CD14-positive monocyte (primary cell): ENCODE data around the gene FMO3. TPM values are rescaled to one million over a fixed set of nuclear protein-coding genes. Genes with fewer than 3 reads are reported as not detected.

Experiments used
- DNase-seq, 3 donors: peaks; one replicate each; pipeline ENCODE4 v3.0.0-alpha.2; 2011 to 2022
- H2AFZ ChIP-seq: 2 replicates; pipeline ENCODE4 v1.6.0; 2012; ENCODE audit warnings: mild to moderate bottlenecking, low read depth, low read length, inconsistent platforms; ENCODE audit not compliant: insufficient read depth, poor library complexity, severe bottlenecking
- H3K27ac ChIP-seq, 2 donors: 1 replicate in 1 of 2; 2 replicates in 1 of 2; pipeline ENCODE4 v1.5.1; 2012 to 2013; ENCODE audit warnings: low read length in 2 of 2, control low read depth in 1 of 2, inconsistent platforms in 1 of 2, low read depth in 1 of 2, mild to moderate bottlenecking in 1 of 2
- H3K27me3 ChIP-seq, 2 donors: one replicate each; pipeline versions ENCODE4 v1.6.0 to v1.6.1; 2011 to 2013; ENCODE audit warnings: low read length in 2 of 2; ENCODE audit not compliant: control insufficient read depth in 2 of 2, insufficient read depth in 2 of 2
- H3K36me3 ChIP-seq, 2 donors: replicated peaks in 1 of 2; 1 replicate in 1 of 2; 2 replicates in 1 of 2; pipeline versions ENCODE4 v1.5.1 to v1.6.1; 2012 to 2013; ENCODE audit warnings: low read length in 2 of 2, control low read depth in 1 of 2, inconsistent platforms in 1 of 2, mild to moderate bottlenecking in 1 of 2; ENCODE audit not compliant: insufficient read depth in 2 of 2, control insufficient read depth in 1 of 2
- H3K4me1 ChIP-seq, 2 donors: 1 replicate in 1 of 2; 2 replicates in 1 of 2; pipeline versions ENCODE4 v1.5.1 to v1.6.1; 2012 to 2013; ENCODE audit warnings: low read length in 2 of 2, control low read depth in 1 of 2, inconsistent platforms in 1 of 2, mild to moderate bottlenecking in 1 of 2, moderate library complexity in 1 of 2; ENCODE audit not compliant: insufficient read depth in 2 of 2, control insufficient read depth in 1 of 2
- H3K4me2 ChIP-seq: replicated peaks from 2 replicates; pipeline ENCODE3; 2012; ENCODE audit warnings: low read length, moderate library complexity, mild to moderate bottlenecking; ENCODE audit not compliant: poor library complexity, severe bottlenecking; ENCODE audit errors: extremely low read depth
- H3K4me3 ChIP-seq, 3 experiments: fragments of 200-600 bp in 1 of 3; sonication (generic) in 1 of 3; replicated peaks in 1 of 3; 1 replicate in 2 of 3; 2 replicates in 1 of 3; pipeline ENCODE4 v1.5.1; 2011 to 2013; ENCODE audit warnings: low read length in 3 of 3, mild to moderate bottlenecking in 3 of 3, control low read depth in 2 of 3, low read depth in 2 of 3, inconsistent platforms in 1 of 3, moderate library complexity in 1 of 3
- H3K79me2 ChIP-seq: 2 replicates; pipeline ENCODE4 v1.6.0; 2012; ENCODE audit warnings: mild to moderate bottlenecking, control low read depth, inconsistent platforms, low read length, moderate library complexity; ENCODE audit not compliant: insufficient read depth
- H3K9ac ChIP-seq: 2 replicates; pipeline ENCODE4 v1.6.0; 2017; ENCODE audit warnings: low read length, mild to moderate bottlenecking; ENCODE audit not compliant: insufficient read depth, poor library complexity, severe bottlenecking
- H3K9me3 ChIP-seq, 2 donors: replicated peaks in 1 of 2; 1 replicate in 1 of 2; 2 replicates in 1 of 2; pipeline versions ENCODE4 v1.5.1 to v1.6.1; 2012 to 2013; ENCODE audit warnings: low read length in 2 of 2, control low read depth in 1 of 2; ENCODE audit not compliant: control insufficient read depth in 1 of 2, insufficient read depth in 1 of 2
- H4K20me1 ChIP-seq: 2 replicates; pipeline ENCODE4 v1.6.0; 2012; ENCODE audit warnings: mild to moderate bottlenecking, low read length, control low read depth, moderate library complexity; ENCODE audit not compliant: insufficient read depth
- H3K27ac Mint-ChIP-seq, 7 donors: one replicate each; pipeline ENCODE4 v1.8.0; 2020; ENCODE audit warnings: mild to moderate bottlenecking in 7 of 7, mixed read lengths in 7 of 7, moderate library complexity in 6 of 7, inconsistent platforms in 2 of 7
- H3K27me3 Mint-ChIP-seq, 3 donors: one replicate each; pipeline ENCODE4 v1.8.0; 2021 to 2022; ENCODE audit warnings: low read depth in 3 of 3, mild to moderate bottlenecking in 3 of 3, mixed read lengths in 3 of 3, moderate library complexity in 3 of 3, inconsistent platforms in 1 of 3
- H3K36me3 Mint-ChIP-seq, 2 donors: one replicate each; pipeline ENCODE4 v1.8.0; 2020; ENCODE audit warnings: mixed read lengths in 2 of 2, inconsistent platforms in 1 of 2, mild to moderate bottlenecking in 1 of 2
- H3K4me1 Mint-ChIP-seq: one replicate; pipeline ENCODE4 v1.8.0; 2020; ENCODE audit warnings: mild to moderate bottlenecking, mixed read lengths
- H3K4me3 Mint-ChIP-seq, 2 donors: one replicate each; pipeline ENCODE4 v1.8.0; 2020; ENCODE audit warnings: mild to moderate bottlenecking in 2 of 2, mixed read lengths in 2 of 2, moderate library complexity in 1 of 2
- H3K9me3 Mint-ChIP-seq, 7 donors: one replicate each; pipeline ENCODE4 v1.8.0; 2020 to 2022; ENCODE audit warnings: mixed read lengths in 7 of 7, mild to moderate bottlenecking in 6 of 7, moderate library complexity in 6 of 7, inconsistent platforms in 2 of 7
- WGBS: methylation state at CpG from one replicate; pipeline ENCODE4 v1.1.5; 2013; ENCODE audit warnings: missing lambda C conversion rate; ENCODE audit not compliant: insufficient coverage; 5-methylcytosine and 5-hydroxymethylcytosine counted together
- intact Hi-C, 2 donors: fragments of 100-400 bp; cut with micrococcal nuclease; formaldehyde crosslinking; loops; one replicate each; pipeline versions ENCODE4 v1.15.0 to v1.15.1; 2023
- polyA plus RNA-seq, 3 donors: library from polyadenylated mRNA; depleted of rRNA in 1 of 3; unstranded in 2 of 3; stranded (reverse) in 1 of 3; fragments of 300-500 nt in 2 of 3; fragments of >200 nt in 1 of 3; fragmentation: Illumina TruSeq in 2 of 3; gene quantifications; 1 replicate in 2 of 3; 2 replicates in 1 of 3; pipeline ENCODE4 v1.2.3, GENCODE V29; 2012 to 2021
- TF ChIP-seq, protein P1 (sequence below): fragments of 200-600 bp; IDR thresholded peaks from one replicate; pipeline ENCODE4 v1.8.0; 2022; ENCODE audit warnings: antibody characterized with exemption, mild to moderate bottlenecking

The FMO3 gene
- polyA plus RNA-seq, 3 donors, result not detected

DNA sequence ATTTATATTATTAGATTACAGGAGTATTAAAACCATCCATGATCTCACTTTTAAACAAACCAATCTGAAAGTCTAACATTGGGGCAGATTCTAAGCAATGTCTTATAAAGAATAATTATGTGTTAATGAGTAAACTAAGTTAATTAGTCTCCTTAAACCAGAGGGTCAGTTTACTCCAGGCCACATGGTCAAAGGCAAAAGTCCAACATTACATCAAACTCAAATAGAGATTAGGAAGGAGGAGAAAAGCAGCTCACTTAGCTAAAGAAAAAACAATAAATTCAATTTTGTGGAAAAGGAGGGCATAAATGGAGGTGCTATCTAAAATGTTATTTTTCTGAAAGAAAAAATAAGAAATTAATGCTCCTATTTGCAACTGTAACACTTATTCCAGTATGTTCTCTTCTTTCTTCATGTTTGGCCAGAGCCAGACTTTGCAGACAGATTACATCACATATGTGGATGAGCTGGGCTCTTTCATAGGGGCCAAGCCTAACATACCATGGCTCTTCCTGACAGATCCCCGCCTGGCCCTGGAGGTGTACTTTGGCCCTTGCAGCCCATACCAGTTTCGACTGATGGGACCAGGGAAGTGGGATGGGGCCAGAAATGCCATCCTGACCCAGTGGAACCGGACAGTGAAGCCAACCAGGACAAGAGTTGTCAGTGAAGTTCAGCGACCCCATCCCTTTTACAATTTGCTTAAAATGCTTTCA, 70.1 kb downstream of the FMO3 start:
- no peaks in the 10 kb centered on the region for H4K20me1 ChIP-seq
- Mint-ChIP-seq H3K27ac (peak overlapping the region in 1 of 7 donors; percentile 8), H3K27me3 (peaks cover 1 to 5% (median 1%) of the 10 kb centered on the region in 3 donors), H3K36me3 (no peaks in the 10 kb centered on the region), H3K4me1 (no peaks in the 10 kb centered on the region), H3K4me3 (no peak overlapping the region), H3K9me3 (peaks cover 0 to 7% (median 3%) of the 10 kb centered on the region in 7 donors)
- no peaks in the 10 kb centered on the region for H3K79me2 ChIP-seq
- H3K36me3 ChIP-seq, result no peaks in the 10 kb centered on the region
- H3K4me1 ChIP-seq, result no peaks in the 10 kb centered on the region
- TF ChIP-seq, protein P1, sequence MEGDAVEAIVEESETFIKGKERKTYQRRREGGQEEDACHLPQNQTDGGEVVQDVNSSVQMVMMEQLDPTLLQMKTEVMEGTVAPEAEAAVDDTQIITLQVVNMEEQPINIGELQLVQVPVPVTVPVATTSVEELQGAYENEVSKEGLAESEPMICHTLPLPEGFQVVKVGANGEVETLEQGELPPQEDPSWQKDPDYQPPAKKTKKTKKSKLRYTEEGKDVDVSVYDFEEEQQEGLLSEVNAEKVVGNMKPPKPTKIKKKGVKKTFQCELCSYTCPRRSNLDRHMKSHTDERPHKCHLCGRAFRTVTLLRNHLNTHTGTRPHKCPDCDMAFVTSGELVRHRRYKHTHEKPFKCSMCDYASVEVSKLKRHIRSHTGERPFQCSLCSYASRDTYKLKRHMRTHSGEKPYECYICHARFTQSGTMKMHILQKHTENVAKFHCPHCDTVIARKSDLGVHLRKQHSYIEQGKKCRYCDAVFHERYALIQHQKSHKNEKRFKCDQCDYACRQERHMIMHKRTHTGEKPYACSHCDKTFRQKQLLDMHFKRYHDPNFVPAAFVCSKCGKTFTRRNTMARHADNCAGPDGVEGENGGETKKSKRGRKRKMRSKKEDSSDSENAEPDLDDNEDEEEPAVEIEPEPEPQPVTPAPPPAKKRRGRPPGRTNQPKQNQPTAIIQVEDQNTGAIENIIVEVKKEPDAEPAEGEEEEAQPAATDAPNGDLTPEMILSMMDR, result no peak
- intact Hi-C loops, result no loop called here
- H3K27me3 ChIP-seq, result no peaks in the 10 kb centered on the region
- WGBS, result 93% methylated on average over 3 of the region's 4 CpGs
- H3K9ac ChIP-seq, result no peak overlapping the region
- no peak overlapping the region for H3K4me3 ChIP-seq
- H3K27ac ChIP-seq, result no peak overlapping the region
- DNase-seq, result no peak
- no peaks in the 10 kb centered on the region for H3K9me3 ChIP-seq
- H3K4me2 ChIP-seq, result no peak overlapping the region
- no peak overlapping the region for H2AFZ ChIP-seq

DNA sequence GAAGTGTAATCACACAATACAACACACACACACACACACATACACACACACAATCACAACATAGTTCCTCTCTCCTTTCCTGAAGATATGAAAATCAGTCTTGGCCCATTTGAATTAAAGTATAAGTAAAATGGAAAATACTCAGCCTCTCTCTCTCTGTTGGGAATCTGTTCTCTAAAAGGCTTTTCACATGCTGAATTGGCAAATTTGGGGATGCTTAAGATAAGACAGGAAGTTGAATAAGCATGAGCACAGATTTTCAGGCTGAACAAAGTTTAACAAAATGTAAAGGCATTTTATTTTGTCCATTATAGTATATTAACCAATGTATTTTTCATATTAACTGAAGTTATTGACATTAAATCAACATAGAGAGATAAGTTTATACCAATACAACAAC, 70.7 kb downstream of the FMO3 start:
- no peak overlapping the region for H2AFZ ChIP-seq
- H3K27ac ChIP-seq, result no peak overlapping the region
- Mint-ChIP-seq H3K36me3 (no peaks in the 10 kb centered on the region), H3K9me3 (peaks cover 0 to 7% (median 3%) of the 10 kb centered on the region in 7 donors), H3K27ac (no peak overlapping the region), H3K4me3 (no peak overlapping the region), H3K4me1 (no peaks in the 10 kb centered on the region), H3K27me3 (peaks cover 1 to 5% (median 1%) of the 10 kb centered on the region in 3 donors)
- H3K4me3 ChIP-seq, result no peak overlapping the region
- no peaks in the 10 kb centered on the region for H3K4me1 ChIP-seq
- H3K9me3 ChIP-seq, result no peaks in the 10 kb centered on the region
- intact Hi-C loops, result no loop called here
- H3K4me2 ChIP-seq, result no peak overlapping the region
- no peaks in the 10 kb centered on the region for H3K79me2 ChIP-seq
- H3K9ac ChIP-seq, result no peak overlapping the region
- H3K36me3 ChIP-seq, result no peaks in the 10 kb centered on the region
- no peak for DNase-seq
- H4K20me1 ChIP-seq, result no peaks in the 10 kb centered on the region
- TF ChIP-seq, protein P1, result no peak
- no peaks in the 10 kb centered on the region for H3K27me3 ChIP-seq
